Activated CD8-positive, alpha-beta memory T cell treated with anti-CD3 and anti-CD28 coated beads for 4 hours (primary cell): ENCODE data around the gene UNC13C.

Experiments used
- DNase-seq, 2 donors: peaks; one replicate each; pipeline ENCODE4 v3.0.0-alpha.2; 2020; ENCODE audit warnings: low read depth in 2 of 2

Gene UNC13C

GRCh38 chr15:54026258-54026657 is 48.0 kb downstream of the UNC13C start:
- DNase-seq = no peak

- DNase-seq = no peak
Observed at GRCh38 chr15:54026891-54027290, 48.6 kb downstream of the UNC13C start.

GRCh38 chr15:54029081-54029480 is 50.8 kb downstream of the UNC13C start:
- DNase-seq = no peak

- DNase-seq = no peak
Observed at GRCh38 chr15:54032066-54032465, 53.8 kb downstream of the UNC13C start.

GRCh38 chr15:54033356-54033860 is 55.2 kb downstream of the UNC13C start:
- no peak for DNase-seq

- no peak for DNase-seq
Observed at GRCh38 chr15:54033869-54034458, 55.7 kb downstream of the UNC13C start.

GRCh38 chr15:54035616-54036015 is 57.4 kb downstream of the UNC13C start:
- no peak for DNase-seq

- no peak for DNase-seq
Observed at GRCh38 chr15:54045397-54045796, 67.2 kb downstream of the UNC13C start.

GRCh38 chr15:54046093-54046492 is 67.9 kb downstream of the UNC13C start:
- DNase-seq = no peak

GRCh38 chr15:54064365-54064764 is 86.1 kb downstream of the UNC13C start:
- DNase-seq = no peak

GRCh38 chr15:54066403-54066802 is 88.2 kb downstream of the UNC13C start:
- no peak for DNase-seq

- peak in 1 of 2 donors; percentile 0 for DNase-seq
Observed at GRCh38 chr15:54082836-54083492, 104.7 kb downstream of the UNC13C start.

GRCh38 chr15:54083501-54083900 is 105.3 kb downstream of the UNC13C start:
- no peak for DNase-seq

GRCh38 chr15:54083991-54084390 is 105.8 kb downstream of the UNC13C start:
- no peak for DNase-seq

GRCh38 chr15:54088837-54089236 is 110.6 kb downstream of the UNC13C start:
- no peak for DNase-seq

GRCh38 chr15:54089776-54090175 is 111.5 kb downstream of the UNC13C start:
- DNase-seq = no peak

- no peak for DNase-seq
Observed at GRCh38 chr15:54091651-54092050, 113.4 kb downstream of the UNC13C start.

GRCh38 chr15:54094661-54095060 is 116.4 kb downstream of the UNC13C start:
- no peak for DNase-seq

- no peak for DNase-seq
Observed at GRCh38 chr15:54097019-54097418, 118.8 kb downstream of the UNC13C start.

- no peak for DNase-seq
Observed at GRCh38 chr15:54099010-54099409, 120.8 kb downstream of the UNC13C start.

GRCh38 chr15:54101664-54102270 is 123.5 kb downstream of the UNC13C start:
- no peak for DNase-seq

GRCh38 chr15:54102704-54103103 is 124.5 kb downstream of the UNC13C start:
- no peak for DNase-seq

- no peak for DNase-seq
Observed at GRCh38 chr15:54109014-54109413, 130.8 kb downstream of the UNC13C start.
